ENCODE results near the gene TARS1. TPM values are rescaled to one million over a fixed set of nuclear protein-coding genes. Genes with fewer than 3 reads are reported as not detected.

TARS1 gene
- total RNA-seq, 2 experiments from 2014 or later = 31.3 to 32.0 TPM

DNA sequence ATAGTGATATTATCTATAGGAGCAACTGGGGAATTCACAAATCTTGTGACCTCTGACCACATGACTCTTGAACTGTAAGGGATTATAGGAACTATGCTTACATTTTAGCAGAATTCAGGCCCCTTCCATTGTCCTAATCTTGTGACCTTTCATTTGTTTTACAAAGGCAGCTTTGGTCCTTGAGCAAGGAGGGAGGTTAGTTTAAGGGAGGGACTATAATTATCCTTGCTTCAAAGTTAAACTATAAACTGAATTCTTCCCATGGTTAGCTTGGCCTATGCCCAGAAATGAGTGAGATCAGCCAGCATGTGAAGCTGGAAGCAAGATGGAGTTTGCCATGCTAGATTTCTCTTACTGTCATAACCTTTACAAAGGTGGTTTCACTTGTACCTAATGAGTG is 51.2 kb downstream of the TARS1 start:
- H3K27me3 Mint-ChIP-seq = no peaks in the 10 kb centered on the region
- POLR2A ChIA-PET = no interaction called here
- no peak for ATAC-seq (ENCODE audit: poor library complexity)
- intact Hi-C loops (cut with DNase I, micrococcal nuclease) = no loop called here
- H3K4me3 Mint-ChIP-seq = no peak overlapping the region
- no peaks in the 10 kb centered on the region for H3K27me3 ChIP-seq (ENCODE audit: control insufficient read depth in 1 of 2, insufficient read depth in 2 of 2, low read length in 2 of 2)
- no peaks in the 10 kb centered on the region for H3K36me3 Mint-ChIP-seq (ENCODE audit: low read depth)
- no peaks in the 10 kb centered on the region for H3K4me1 ChIP-seq (ENCODE audit: insufficient read depth, low read length)
- CTCF ChIA-PET = interaction anchor here (1.3 kb wide), 1 partner anchor 8 kb away, joined by 3 read pairs; no protein-coding TSS in a partner anchor
- no peak overlapping the region for H3K27ac Mint-ChIP-seq
- H3K4me1 Mint-ChIP-seq (ENCODE audit: low read depth) = no peaks in the 10 kb centered on the region
- no peak overlapping the region for H3K27ac ChIP-seq (ENCODE audit: low read depth in 1 of 2, low read length in 2 of 2)
- no peaks in the 10 kb centered on the region for H3K36me3 ChIP-seq (ENCODE audit: insufficient read depth, low read length)
- H3K9me3 Mint-ChIP-seq = no peaks in the 10 kb centered on the region
- no peak overlapping the region for H3K4me3 ChIP-seq (ENCODE audit: low read length)
- H3K9me3 ChIP-seq (ENCODE audit: control insufficient read depth in 1 of 2, insufficient read depth in 1 of 2, low read length in 2 of 2) = no peaks in the 10 kb centered on the region
- TF ChIP-seq, protein P1, sequence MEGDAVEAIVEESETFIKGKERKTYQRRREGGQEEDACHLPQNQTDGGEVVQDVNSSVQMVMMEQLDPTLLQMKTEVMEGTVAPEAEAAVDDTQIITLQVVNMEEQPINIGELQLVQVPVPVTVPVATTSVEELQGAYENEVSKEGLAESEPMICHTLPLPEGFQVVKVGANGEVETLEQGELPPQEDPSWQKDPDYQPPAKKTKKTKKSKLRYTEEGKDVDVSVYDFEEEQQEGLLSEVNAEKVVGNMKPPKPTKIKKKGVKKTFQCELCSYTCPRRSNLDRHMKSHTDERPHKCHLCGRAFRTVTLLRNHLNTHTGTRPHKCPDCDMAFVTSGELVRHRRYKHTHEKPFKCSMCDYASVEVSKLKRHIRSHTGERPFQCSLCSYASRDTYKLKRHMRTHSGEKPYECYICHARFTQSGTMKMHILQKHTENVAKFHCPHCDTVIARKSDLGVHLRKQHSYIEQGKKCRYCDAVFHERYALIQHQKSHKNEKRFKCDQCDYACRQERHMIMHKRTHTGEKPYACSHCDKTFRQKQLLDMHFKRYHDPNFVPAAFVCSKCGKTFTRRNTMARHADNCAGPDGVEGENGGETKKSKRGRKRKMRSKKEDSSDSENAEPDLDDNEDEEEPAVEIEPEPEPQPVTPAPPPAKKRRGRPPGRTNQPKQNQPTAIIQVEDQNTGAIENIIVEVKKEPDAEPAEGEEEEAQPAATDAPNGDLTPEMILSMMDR (IDR thresholded peaks at IDR 0.05) = no peak
- DNase-seq = no peak

DNA sequence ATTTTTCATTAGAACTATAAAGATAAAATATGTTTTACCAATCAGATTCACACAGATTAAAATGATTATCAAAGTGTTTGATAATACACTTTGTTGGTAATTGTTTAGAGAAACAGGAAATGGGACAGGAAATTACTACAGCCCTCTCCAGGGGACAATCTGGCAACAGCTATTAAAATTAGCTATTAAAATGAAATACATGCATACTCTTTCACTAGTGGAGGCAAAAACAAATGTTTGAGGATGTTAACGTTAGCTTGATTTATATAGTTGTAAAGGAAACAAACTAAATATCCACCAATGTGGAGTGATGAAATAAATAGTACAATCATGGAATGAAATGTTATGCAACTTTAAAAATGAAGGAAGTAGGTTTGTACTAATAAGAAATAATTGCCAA is 53.7 kb downstream of the TARS1 start:
- TF ChIP-seq, protein P1 (IDR thresholded peaks at IDR 0.05) = no peak
- Mint-ChIP-seq H3K27ac (no peak overlapping the region), H3K4me1 (ENCODE audit: low read depth) (no peaks in the 10 kb centered on the region), H3K27me3 (no peaks in the 10 kb centered on the region), H3K9me3 (no peaks in the 10 kb centered on the region), H3K36me3 (ENCODE audit: low read depth) (no peaks in the 10 kb centered on the region), H3K4me3 (no peak overlapping the region)
- Histone ChIP-seq H3K27ac (ENCODE audit: low read depth in 1 of 2, low read length in 2 of 2) (no peak overlapping the region), H3K4me1 (ENCODE audit: insufficient read depth, low read length) (no peaks in the 10 kb centered on the region), H3K9me3 (ENCODE audit: control insufficient read depth in 1 of 2, insufficient read depth in 1 of 2, low read length in 2 of 2) (no peaks in the 10 kb centered on the region), H3K4me3 (ENCODE audit: low read length) (no peak overlapping the region), H3K36me3 (ENCODE audit: insufficient read depth, low read length) (no peaks in the 10 kb centered on the region), H3K27me3 (ENCODE audit: control insufficient read depth in 1 of 2, insufficient read depth in 2 of 2, low read length in 2 of 2) (no peaks in the 10 kb centered on the region)
- ChIA-PET POLR2A (no interaction called here), CTCF (no interaction called here)
- DNase-seq = no peak
- intact Hi-C loops (cut with DNase I, micrococcal nuclease) = no loop called here
- ATAC-seq (ENCODE audit: poor library complexity) = no peak

DNA sequence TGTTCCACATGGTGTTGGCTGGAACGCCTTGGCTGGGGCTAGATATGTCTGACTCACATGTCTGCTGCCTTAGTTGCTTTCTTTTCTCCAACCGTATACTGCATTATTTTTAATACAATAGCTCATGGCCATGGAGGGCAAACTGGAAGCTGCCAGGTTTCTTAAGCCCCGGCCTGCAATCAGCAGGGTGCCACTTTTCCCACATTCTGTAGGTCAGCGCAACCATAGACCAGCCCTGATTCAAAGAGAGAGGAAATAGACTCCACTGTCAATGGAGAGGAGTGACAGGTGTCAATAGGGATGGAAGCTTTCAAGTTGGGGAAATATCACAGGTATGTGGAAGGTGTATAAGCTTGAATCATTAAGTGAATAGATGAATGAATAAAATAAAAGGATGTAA is 60.5 kb downstream of the TARS1 start:
- ChIA-PET CTCF (no interaction called here), POLR2A (no interaction called here)
- H3K9me3 Mint-ChIP-seq = no peaks in the 10 kb centered on the region
- Histone ChIP-seq H3K36me3 (ENCODE audit: insufficient read depth, low read length) (no peaks in the 10 kb centered on the region), H3K4me3 (ENCODE audit: low read length) (no peak overlapping the region), H3K27me3 (ENCODE audit: control insufficient read depth in 1 of 2, insufficient read depth in 2 of 2, low read length in 2 of 2) (no peaks in the 10 kb centered on the region), H3K4me1 (ENCODE audit: insufficient read depth, low read length) (no peaks in the 10 kb centered on the region), H3K9me3 (ENCODE audit: control insufficient read depth in 1 of 2, insufficient read depth in 1 of 2, low read length in 2 of 2) (no peaks in the 10 kb centered on the region), H3K27ac (ENCODE audit: low read depth in 1 of 2, low read length in 2 of 2) (no peak overlapping the region)
- no peak for DNase-seq
- TF ChIP-seq, protein P1 (IDR thresholded peaks at IDR 0.05) = no peak
- no peaks in the 10 kb centered on the region for H3K36me3 Mint-ChIP-seq (ENCODE audit: low read depth)
- H3K4me1 Mint-ChIP-seq (ENCODE audit: low read depth) = no peaks in the 10 kb centered on the region
- H3K27me3 Mint-ChIP-seq = no peaks in the 10 kb centered on the region
- no peak overlapping the region for H3K4me3 Mint-ChIP-seq
- intact Hi-C loops (cut with DNase I, micrococcal nuclease) = no loop called here
- no peak overlapping the region for H3K27ac Mint-ChIP-seq
- no peak for ATAC-seq (ENCODE audit: poor library complexity)

Data from CD4-positive, alpha-beta T cell (primary cell).